ENCODE measurements around the gene SYT13. TPM values are rescaled to one million over a fixed set of nuclear protein-coding genes. Genes with fewer than 3 reads are reported as not detected.
A peak's percentile ranks its signal among the peaks of the same experiment; 100 is the strongest.

The SYT13 gene
- total and polyA plus RNA-seq, 10 of the 15 experiments (the other 5 are each of a cell fraction or from before 2014, with no cell fraction given): not detected

DNA sequence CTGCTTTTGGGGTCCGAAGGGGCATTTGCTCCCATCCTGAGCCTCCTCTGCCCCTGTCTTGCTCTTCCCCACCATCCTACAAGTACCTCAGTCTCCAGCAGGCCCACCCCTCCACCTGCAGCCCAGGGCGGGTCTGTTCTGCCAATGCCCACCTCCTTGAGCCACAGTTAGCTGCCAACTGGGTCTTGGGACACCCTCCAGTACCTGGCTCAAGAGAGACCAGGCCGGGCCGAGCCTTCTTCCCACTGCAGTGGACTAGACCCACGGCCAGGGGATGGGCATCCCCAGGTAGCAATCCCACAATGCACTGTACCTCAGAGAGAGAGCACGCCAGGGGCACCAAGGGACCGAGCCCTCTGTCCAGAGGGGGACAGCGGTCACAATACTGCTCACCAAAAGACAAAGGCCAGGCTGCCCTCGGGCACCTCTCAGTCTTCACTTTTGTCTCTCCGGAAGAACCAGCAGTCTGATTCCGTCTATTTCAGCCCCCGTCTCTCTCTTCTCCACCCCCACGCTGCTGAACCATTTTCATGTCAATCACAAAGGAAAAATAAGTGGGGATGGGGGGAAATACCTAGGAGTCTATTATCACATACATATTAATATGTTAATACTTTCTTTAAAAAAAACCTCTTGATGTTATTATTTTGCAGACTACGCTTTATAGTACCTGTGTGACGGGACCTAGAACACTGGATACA, 51.7 kb downstream of the SYT13 start:
- WGBS (ENCODE audit: insufficient coverage, insufficient replicate concordance, low lambda C conversion rate, missing lambda C conversion rate): 36% methylated on average over 15 of the region's 15 CpGs
- H3K27ac ChIP-seq (ENCODE audit: control insufficient read depth, insufficient read depth): no peak overlapping the region
- BruUV-seq (replicated peaks): no TSS peak
- in situ Hi-C loops (cut with MboI): no loop called here
- ChIA-PET POLR2A (no interaction called here), CTCF (interaction anchor here (1.4 to 1.8 kb wide), 3 partner anchors 10 to 31 kb away, joined by 3 to 6 read pairs (median 5); no protein-coding TSS in a partner anchor), SMC1A (ENCODE audit: uncharacterized antibody, unreplicated experiment) (no interaction called here), RAD21 (ENCODE audit: unreplicated experiment) (no interaction called here)
- no peak overlapping the region for H2AFZ ChIP-seq (ENCODE audit: control insufficient read depth, low read depth, low read length)
- intact Hi-C loops (cut with micrococcal nuclease; ENCODE audit: unreplicated experiment): no loop called here
- H3K9ac ChIP-seq (ENCODE audit: control insufficient read depth, insufficient read depth, low read length): no peak overlapping the region
- no peak for DNase-seq (ENCODE audit: low read depth, low spot score)
- H3K9me3 ChIP-seq (replicated peaks; ENCODE audit: control insufficient read depth, insufficient read depth, low read length): no peaks in the 10 kb centered on the region; the same call in 2 of the 3 replicates
- no peaks in the 10 kb centered on the region for H3K4me1 ChIP-seq (ENCODE audit: control insufficient read depth, insufficient read depth, low read length)
- no peak for ATAC-seq
- H3K27me3 ChIP-seq (replicated peaks in 1 of 2; ENCODE audit: control insufficient read depth in 2 of 2, insufficient read depth in 2 of 2, low read length in 1 of 2): peaks cover 0 to 2% of the 10 kb centered on the region in 2 experiments; a peak in 1 of 4 replicates
- H3K36me3 ChIP-seq (ENCODE audit: control insufficient read depth in 2 of 2, insufficient read depth in 2 of 2, low read length in 1 of 2): no peaks in the 10 kb centered on the region
- H3K4me2 ChIP-seq (ENCODE audit: control insufficient read depth, insufficient read depth): no peak overlapping the region
- FAIRE-seq: no peak
- H3K4me3 ChIP-seq: no peak overlapping the region
- no peaks in the 10 kb centered on the region; the same call in 1 of the 2 replicates for H4K20me1 ChIP-seq (ENCODE audit: control insufficient read depth, insufficient read depth)
- TF ChIP-seq RAD51 (IDR thresholded peaks at IDR 0.05) (no peak), RCOR1 (conservative IDR thresholded peaks at IDR 0.05; ENCODE audit: low read depth, low read length) (no peak), FOS (IDR thresholded peaks at IDR 0.05; ENCODE audit: borderline replicate concordance, extremely low read depth, insufficient read length) (no peak)
- H3K79me2 ChIP-seq (ENCODE audit: control insufficient read depth, insufficient read depth, low read length): no peaks in the 10 kb centered on the region

DNA sequence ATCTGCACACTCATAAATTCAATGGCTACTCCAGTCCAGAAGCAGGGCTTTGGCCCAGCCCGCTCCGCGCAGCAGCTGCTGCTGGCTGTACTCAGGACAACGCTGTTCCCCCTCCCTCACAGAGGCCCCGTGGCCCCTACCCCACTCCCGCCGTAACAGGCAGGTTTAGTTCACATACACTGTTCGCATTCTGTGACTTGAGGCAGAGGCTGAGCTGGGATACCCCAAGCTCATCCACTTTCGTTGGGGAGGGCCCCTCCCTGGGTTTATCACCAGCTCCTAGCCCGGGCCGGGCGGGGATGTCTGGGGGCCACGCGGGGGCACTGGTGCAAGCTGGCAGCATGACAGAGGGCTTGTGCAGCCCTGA, 52.4 kb downstream of the SYT13 start:
- Histone ChIP-seq H3K79me2 (ENCODE audit: control insufficient read depth, insufficient read depth, low read length) (no peaks in the 10 kb centered on the region), H3K27me3 (replicated peaks in 1 of 2; ENCODE audit: control insufficient read depth in 2 of 2, insufficient read depth in 2 of 2, low read length in 1 of 2) (peaks cover 0 to 2% of the 10 kb centered on the region in 2 experiments; a peak in 1 of 4 replicates), H3K9me3 (replicated peaks; ENCODE audit: control insufficient read depth, insufficient read depth, low read length) (no peaks in the 10 kb centered on the region), H3K36me3 (ENCODE audit: control insufficient read depth in 2 of 2, insufficient read depth in 2 of 2, low read length in 1 of 2) (no peaks in the 10 kb centered on the region), H2AFZ (ENCODE audit: control insufficient read depth, low read depth, low read length) (no peak overlapping the region), H3K4me3 (no peak overlapping the region), H4K20me1 (ENCODE audit: control insufficient read depth, insufficient read depth) (no peaks in the 10 kb centered on the region; the same call in 1 of the 2 replicates), H3K4me1 (ENCODE audit: control insufficient read depth, insufficient read depth, low read length) (no peaks in the 10 kb centered on the region), H3K27ac (ENCODE audit: control insufficient read depth, insufficient read depth) (no peak overlapping the region), H3K9ac (ENCODE audit: control insufficient read depth, insufficient read depth, low read length) (no peak overlapping the region), H3K4me2 (ENCODE audit: control insufficient read depth, insufficient read depth) (no peak overlapping the region)
- no TSS peak for BruUV-seq (replicated peaks)
- ChIA-PET POLR2A (no interaction called here), RAD21 (ENCODE audit: unreplicated experiment) (no interaction called here), CTCF (interaction anchor here (1.0 to 1.8 kb wide), 5 partner anchors 10 to 123 kb away, joined by 3 to 6 read pairs (median 4); no protein-coding TSS in a partner anchor), SMC1A (ENCODE audit: uncharacterized antibody, unreplicated experiment) (no interaction called here)
- ATAC-seq: peak; percentile 34
- DNase-seq (ENCODE audit: low read depth, low spot score): no peak
- in situ Hi-C loops (cut with MboI) (no loop called here), intact Hi-C loops (cut with micrococcal nuclease; ENCODE audit: unreplicated experiment) (no loop called here)
- WGBS (ENCODE audit: insufficient coverage, insufficient replicate concordance, low lambda C conversion rate, missing lambda C conversion rate): 69% methylated on average over 9 of the region's 14 CpGs
- FAIRE-seq: no peak
- TF ChIP-seq ZSCAN29 (IDR thresholded peaks at IDR 0.05) (no peak), SMAD5 (IDR thresholded peaks at IDR 0.05; ENCODE audit: low read depth) (no peak), CHD2 (IDR thresholded peaks at IDR 0.05; ENCODE audit: borderline replicate concordance, low read depth, low read length) (no peak), SREBF1 (IDR thresholded peaks at IDR 0.05; ENCODE audit: low read length) (no peak), ZNF24 (IDR thresholded peaks at IDR 0.05) (no peak), CHD4 (IDR thresholded peaks at IDR 0.05) (no peak), MEF2A (IDR thresholded peaks at IDR 0.05; ENCODE audit: insufficient read depth, low read depth, low read length) (no peak), RAD51 (IDR thresholded peaks at IDR 0.05) (no peak), EP300 (IDR thresholded peaks at IDR 0.05; ENCODE audit: borderline replicate concordance in 1 of 2, control insufficient read depth in 1 of 2, low read depth in 2 of 2, low read length in 2 of 2) (no peak)
- TF ChIP-seq, protein P1, sequence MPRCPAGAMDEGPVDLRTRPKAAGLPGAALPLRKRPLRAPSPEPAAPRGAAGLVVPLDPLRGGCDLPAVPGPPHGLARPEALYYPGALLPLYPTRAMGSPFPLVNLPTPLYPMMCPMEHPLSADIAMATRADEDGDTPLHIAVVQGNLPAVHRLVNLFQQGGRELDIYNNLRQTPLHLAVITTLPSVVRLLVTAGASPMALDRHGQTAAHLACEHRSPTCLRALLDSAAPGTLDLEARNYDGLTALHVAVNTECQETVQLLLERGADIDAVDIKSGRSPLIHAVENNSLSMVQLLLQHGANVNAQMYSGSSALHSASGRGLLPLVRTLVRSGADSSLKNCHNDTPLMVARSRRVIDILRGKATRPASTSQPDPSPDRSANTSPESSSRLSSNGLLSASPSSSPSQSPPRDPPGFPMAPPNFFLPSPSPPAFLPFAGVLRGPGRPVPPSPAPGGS (IDR thresholded peaks at IDR 0.05; ENCODE audit: borderline replicate concordance, insufficient read depth, low read depth, low read length, poor library complexity, severe bottlenecking): no peak
- TF ChIP-seq, protein P2, sequence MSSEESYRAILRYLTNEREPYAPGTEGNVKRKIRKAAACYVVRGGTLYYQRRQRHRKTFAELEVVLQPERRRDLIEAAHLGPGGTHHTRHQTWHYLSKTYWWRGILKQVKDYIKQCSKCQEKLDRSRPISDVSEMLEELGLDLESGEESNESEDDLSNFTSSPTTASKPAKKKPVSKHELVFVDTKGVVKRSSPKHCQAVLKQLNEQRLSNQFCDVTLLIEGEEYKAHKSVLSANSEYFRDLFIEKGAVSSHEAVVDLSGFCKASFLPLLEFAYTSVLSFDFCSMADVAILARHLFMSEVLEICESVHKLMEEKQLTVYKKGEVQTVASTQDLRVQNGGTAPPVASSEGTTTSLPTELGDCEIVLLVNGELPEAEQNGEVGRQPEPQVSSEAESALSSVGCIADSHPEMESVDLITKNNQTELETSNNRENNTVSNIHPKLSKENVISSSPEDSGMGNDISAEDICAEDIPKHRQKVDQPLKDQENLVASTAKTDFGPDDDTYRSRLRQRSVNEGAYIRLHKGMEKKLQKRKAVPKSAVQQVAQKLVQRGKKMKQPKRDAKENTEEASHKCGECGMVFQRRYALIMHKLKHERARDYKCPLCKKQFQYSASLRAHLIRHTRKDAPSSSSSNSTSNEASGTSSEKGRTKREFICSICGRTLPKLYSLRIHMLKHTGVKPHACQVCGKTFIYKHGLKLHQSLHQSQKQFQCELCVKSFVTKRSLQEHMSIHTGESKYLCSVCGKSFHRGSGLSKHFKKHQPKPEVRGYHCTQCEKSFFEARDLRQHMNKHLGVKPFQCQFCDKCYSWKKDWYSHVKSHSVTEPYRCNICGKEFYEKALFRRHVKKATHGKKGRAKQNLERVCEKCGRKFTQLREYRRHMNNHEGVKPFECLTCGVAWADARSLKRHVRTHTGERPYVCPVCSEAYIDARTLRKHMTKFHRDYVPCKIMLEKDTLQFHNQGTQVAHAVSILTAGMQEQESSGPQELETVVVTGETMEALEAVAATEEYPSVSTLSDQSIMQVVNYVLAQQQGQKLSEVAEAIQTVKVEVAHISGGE (CRISPR knock-in tag; IDR thresholded peaks at IDR 0.05): no peak

Measured in GM12878 (cell line).